Measurements from ENCODE around the gene SLC6A12. TPM values are rescaled to one million over a fixed set of nuclear protein-coding genes. Genes with fewer than 3 reads are reported as not detected.
"Not testable (repeated sequence)": the region's sequence is repeated elsewhere in the genome, so short reads cannot be mapped to it uniquely, and the experiment has no call there.

The SLC6A12 gene
- total RNA-seq, 4 donors from 2014 or later = 1.7 to 7.9 TPM; not detected in 2

DNA sequence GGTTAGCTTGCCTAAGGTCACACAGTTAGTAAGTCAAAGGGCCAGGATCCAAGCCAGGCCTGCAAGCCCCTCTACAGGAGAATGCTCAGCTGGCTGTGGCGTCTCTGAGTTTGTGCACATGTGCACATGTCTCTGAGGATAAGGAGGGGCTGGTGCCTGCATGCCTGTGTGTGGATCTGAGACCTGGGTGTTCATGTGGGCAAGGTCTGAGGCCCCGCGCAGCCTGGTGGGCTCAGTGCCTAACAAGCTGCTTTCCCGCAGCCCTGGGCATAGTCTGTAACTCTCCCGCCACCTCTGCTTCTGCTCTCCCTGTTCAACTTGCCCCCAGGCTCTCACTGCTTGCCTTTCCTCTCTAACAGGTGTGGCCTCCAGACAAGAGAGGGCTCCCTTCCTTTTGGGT is 4.3 kb upstream of the SLC6A12 start:
- Histone ChIP-seq H3K9me3 (no peaks in the 10 kb centered on the region), H3K27me3 (no peaks in the 10 kb centered on the region), H3K4me3 (no peak overlapping the region), H3K36me3 (no peaks in the 10 kb centered on the region), H3K27ac (no peak overlapping the region), H3K4me1 (peaks cover 0 to 7% (median 0%) of the 10 kb centered on the region in 4 donors)
- DNase-seq = no peak
- TF ChIP-seq, protein P1, sequence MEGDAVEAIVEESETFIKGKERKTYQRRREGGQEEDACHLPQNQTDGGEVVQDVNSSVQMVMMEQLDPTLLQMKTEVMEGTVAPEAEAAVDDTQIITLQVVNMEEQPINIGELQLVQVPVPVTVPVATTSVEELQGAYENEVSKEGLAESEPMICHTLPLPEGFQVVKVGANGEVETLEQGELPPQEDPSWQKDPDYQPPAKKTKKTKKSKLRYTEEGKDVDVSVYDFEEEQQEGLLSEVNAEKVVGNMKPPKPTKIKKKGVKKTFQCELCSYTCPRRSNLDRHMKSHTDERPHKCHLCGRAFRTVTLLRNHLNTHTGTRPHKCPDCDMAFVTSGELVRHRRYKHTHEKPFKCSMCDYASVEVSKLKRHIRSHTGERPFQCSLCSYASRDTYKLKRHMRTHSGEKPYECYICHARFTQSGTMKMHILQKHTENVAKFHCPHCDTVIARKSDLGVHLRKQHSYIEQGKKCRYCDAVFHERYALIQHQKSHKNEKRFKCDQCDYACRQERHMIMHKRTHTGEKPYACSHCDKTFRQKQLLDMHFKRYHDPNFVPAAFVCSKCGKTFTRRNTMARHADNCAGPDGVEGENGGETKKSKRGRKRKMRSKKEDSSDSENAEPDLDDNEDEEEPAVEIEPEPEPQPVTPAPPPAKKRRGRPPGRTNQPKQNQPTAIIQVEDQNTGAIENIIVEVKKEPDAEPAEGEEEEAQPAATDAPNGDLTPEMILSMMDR (IDR thresholded peaks at IDR 0.05) = no peak
- no peak for TF ChIP-seq POLR2A (IDR thresholded peaks at IDR 0.05)

DNA sequence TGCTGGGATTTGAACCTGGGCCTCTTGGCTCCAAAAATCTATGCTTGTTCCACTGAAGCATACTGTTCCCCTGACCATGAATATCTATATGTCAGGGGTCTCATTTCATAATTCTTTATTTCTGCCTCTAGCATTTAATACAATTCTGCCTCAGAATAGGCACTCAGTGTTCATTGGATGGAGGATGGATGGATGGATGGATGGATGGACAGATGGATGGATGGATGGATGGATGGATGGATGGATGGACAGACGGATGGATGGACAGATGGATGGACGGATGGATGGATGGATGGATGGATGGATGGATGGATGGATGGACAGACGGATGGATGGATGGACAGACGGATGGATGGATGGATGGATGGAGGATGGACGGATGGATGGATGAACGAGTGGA is 3.1 kb upstream of the SLC6A12 start:
- not testable (repeated sequence) for DNase-seq, H3K4me3 ChIP-seq, H3K36me3 ChIP-seq, H3K27me3 ChIP-seq, H3K9me3 ChIP-seq, H3K27ac ChIP-seq
- H3K4me1 ChIP-seq = peaks cover 0 to 16% (median 2%) of the 10 kb centered on the region in 4 donors

DNA sequence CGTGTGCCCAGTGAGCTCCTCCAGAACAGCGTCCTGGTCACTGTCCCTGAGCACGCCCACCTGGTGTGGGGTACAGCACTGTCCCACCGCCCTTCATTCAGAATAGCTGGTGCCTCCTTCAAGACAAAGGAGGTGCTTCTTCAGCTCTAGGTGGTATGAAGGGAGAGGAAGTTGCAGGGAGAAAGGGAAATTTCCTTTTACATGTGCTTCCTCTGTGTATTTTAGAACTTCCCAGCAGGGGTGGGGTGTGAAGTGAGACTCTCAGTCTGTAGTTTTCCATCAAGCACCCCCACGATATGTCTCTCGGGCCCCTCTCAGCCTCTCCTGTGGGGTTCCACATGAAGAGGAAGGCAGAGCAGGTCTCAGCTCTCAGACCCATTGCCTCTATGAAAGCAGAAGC is 1.2 kb upstream of the SLC6A12 start:
- no peak overlapping the region for H3K4me3 ChIP-seq
- TF ChIP-seq POLR2A (IDR thresholded peaks at IDR 0.05) = no peak
- TF ChIP-seq, protein P1 (IDR thresholded peaks at IDR 0.05) = no peak
- H3K27me3 ChIP-seq = no peaks in the 10 kb centered on the region

DNA sequence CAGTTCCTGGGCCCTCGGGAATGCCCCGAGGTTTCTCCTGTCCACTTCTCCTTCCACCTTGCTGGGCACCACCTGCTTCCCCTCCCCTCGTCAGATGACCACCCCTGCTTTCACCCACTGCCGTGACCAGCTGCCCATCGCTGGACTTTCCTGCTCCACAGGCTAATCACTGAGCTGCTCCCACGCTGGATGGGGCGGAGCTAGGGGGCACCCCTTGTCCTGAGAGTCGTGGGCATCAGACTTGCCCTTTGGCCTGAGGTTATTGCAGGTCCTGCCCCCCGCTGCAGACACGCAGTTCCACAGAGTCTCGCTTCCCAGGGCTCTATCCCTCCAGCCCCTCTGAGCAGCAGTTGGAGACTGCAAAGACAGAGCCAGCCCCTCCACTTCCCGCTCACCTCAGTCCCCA is 427 bp downstream of the SLC6A12 start:
- no peaks in the 10 kb centered on the region for H3K36me3 ChIP-seq
- TF ChIP-seq, protein P1 (IDR thresholded peaks at IDR 0.05) = no peak
- no peak for TF ChIP-seq POLR2A (IDR thresholded peaks at IDR 0.05)
- no peaks in the 10 kb centered on the region for H3K27me3 ChIP-seq
- H3K4me3 ChIP-seq = peak overlapping the region in 1 of 4 donors; percentile 21
- no peak overlapping the region for H3K27ac ChIP-seq
- H3K9me3 ChIP-seq = no peaks in the 10 kb centered on the region
- H3K4me1 ChIP-seq = peaks cover 0 to 16% (median 2%) of the 10 kb centered on the region in 4 donors
- no peak for DNase-seq

More for the DNA sequence above, 1.2 kb upstream of the SLC6A12 start:
- peaks cover 0 to 16% (median 2%) of the 10 kb centered on the region in 4 donors for H3K4me1 ChIP-seq
- H3K9me3 ChIP-seq = no peaks in the 10 kb centered on the region
- no peak for DNase-seq
- H3K27ac ChIP-seq = no peak overlapping the region
- H3K36me3 ChIP-seq = no peaks in the 10 kb centered on the region

DNA sequence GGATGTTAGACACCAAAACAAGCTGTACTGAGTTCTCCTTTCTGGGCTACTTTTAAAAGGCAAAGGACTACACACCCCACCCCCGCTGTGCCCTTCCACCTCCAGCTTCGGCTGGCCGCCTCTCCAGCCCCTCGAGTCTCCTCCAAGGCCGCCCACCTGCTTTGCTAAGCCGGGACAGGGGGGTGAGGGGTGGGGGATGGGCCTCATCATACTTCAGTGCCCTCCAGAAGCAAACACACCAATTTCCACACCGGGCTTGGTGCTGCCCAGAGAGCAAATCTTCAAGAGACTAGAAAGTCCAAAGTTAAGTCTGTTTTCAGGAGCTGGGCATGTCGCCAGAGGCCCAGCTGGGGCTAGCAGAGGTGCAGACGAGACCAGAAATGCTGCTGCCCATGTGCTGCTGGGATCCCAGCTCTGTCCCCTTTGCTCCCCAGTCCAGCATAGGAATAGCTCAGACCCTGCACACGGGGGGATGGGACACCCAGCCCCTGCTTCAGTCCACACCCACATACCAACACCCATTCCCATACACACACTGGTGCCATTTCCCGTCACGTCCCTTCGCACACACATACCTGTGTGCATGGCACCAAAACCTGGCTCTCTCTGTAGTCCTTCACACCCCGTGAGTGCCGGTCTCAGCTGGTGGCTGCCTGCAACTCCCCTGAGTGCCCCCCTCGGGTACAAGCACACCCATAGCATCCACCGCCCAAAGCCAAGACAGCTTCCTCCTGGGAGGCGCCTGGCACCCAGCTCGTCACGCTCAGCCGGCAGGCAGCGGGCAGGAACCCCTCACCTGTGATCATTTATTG is 1.0 kb downstream of the SLC6A12 start:
- TF ChIP-seq, protein P1 (IDR thresholded peaks at IDR 0.05) = no peak
- no peak for TF ChIP-seq POLR2A (IDR thresholded peaks at IDR 0.05)
- Histone ChIP-seq H3K4me1 (peaks cover 0 to 16% (median 2%) of the 10 kb centered on the region in 4 donors), H3K27ac (no peak overlapping the region), H3K4me3 (peak overlapping the region in 1 of 4 donors; percentile 21), H3K9me3 (no peaks in the 10 kb centered on the region), H3K27me3 (no peaks in the 10 kb centered on the region), H3K36me3 (no peaks in the 10 kb centered on the region)
- DNase-seq = no peak

DNA sequence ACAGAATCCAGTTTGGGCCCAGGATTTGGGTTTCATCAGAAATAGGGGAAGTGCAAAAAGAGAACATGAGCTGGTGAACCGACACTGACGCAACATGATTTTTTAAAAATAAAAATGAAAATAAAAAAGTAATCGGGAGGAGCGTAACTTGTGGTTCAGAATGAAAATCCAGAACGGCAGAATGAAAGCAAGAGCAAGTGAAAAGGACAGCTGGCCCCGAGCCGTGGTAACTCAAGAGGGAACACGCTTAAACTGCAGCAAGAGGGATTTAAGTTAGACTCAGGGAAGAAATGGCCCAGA is 1.6 kb downstream of the SLC6A12 start:
- Histone ChIP-seq H3K27me3 (no peaks in the 10 kb centered on the region), H3K9me3 (no peaks in the 10 kb centered on the region), H3K4me1 (peaks cover 0 to 16% (median 2%) of the 10 kb centered on the region in 4 donors), H3K36me3 (no peaks in the 10 kb centered on the region), H3K27ac (no peak overlapping the region), H3K4me3 (no peak overlapping the region)
- TF ChIP-seq, protein P1 (IDR thresholded peaks at IDR 0.05) = no peak
- TF ChIP-seq POLR2A (IDR thresholded peaks at IDR 0.05) = no peak
- no peak for DNase-seq

All from Peyer's patch (tissue), 4 donors.